Urothelium cell line (cell line): Measurements from ENCODE around the gene HOXA9.
A peak's percentile ranks its signal among the peaks of the same experiment; 100 is the strongest.

Experiments used
- DNase-seq: peaks from one replicate; pipeline ENCODE4 v3.0.0; 2011; ENCODE audit warnings: low spot score, mixed read lengths
- FAIRE-seq: peaks from 2 replicates; lab custom pipeline; 2011; peaks lifted over from hg19 to GRCh38; lab: Jason Lieb, UNC

The HOXA9 gene

DNA sequence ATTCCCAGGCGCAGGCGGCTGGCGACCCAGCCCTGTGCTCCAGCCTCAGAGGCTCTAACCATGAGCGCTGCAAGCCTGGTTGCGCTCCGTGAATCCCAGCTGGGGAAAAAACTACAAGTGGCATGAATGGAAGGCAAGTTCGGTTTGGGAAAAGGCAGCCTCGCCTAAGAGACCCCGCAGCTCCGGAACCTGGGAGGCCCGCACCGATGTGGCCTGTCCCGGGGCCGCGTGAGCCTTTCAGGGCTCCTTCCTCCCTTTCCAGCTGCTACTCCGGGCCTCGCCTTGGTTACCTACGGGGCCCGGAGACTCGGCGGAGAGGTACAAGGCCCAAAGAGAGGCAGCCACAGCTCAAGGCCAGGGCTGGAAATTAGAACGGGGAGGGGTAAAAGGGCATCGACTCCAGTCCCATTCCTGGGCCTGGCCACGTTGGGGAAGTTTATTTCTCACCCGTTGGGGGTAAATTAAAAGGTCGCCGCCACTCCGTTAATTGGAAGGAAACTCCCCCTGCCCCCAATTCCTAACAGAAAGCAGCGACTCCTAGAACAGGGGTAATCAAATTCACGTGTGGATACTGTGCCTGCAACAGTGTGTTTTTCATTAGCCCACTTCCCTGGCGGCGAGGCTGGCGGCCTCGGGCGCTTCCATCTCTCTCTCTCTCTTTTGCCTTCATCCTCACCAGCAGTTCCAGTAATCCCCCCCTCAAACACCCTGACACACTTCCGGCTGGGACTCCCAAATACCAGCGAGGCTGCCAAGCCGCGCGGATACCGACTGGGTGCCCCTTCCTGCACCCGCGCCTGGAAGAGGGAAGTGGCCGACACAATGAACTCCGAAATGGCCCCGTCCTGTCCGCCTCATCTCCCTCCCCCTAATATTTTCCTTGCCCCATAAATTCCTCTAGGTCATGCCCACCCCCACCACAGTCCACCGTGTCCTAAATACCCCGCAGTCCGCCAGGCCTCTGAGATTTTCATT is 1.5 kb upstream of the HOXA9 start:
- no peak for DNase-seq
- FAIRE-seq: no peak

DNA sequence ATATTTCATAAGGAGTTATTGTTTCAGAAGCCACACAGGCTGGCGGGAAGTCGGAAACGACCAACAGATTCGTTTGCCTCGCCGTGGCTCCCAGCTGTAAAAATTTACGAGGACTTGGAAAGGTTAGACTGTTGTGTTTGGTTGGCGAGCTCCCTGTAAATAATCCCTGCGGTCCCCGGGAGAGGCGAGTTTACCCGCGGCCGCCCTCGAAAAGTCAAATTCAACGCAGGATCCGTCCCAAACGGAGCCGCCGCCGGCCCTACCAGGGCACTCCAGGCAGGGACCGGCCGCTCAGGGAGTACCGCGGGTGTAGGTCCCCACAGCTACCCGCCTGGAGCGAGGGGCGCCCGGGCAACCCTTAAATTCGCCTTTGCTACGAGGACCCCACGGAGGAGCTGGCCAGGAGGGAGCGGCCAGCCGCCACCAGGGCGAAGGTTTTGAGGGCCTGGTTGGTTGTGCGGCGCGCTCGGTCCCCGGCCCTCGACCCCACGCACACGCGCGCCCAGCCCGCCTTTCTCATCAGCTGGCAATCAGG is 726 bp upstream of the HOXA9 start:
- no peak for DNase-seq

DNA sequence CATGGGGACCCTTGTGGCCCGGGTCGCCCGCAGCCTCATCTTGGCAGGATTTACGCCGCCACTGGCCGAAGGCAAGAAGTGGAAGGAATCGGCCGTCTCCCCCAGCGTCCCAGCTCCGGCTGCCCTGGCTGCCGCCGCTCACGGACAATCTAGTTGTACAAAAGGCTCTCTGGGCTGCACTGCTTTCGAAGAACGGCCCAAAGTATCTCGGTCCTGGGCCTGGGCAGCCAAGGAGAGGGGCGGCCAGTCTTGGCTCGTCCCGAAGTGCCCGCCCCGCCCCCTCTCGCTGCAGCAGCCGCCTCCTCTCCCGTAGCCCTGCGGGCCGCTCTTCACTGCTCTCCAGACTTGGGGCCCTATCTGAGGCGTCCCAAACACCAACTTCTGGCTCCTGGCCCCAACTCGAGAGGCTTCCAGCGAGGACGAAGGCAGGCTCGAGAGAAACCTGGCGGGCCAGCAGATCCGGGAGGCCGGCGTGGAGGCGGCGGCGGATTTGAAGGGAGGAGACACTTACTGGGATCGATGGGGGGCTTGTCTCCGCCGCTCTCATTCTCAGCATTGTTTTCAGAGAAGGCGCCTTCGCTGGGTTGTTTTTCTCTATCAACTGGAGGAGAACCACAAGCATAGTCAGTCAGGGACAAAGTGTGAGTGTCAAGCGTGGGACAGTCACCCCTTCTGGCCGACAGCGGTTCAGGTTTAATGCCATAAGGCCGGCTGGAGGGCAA is 809 bp downstream of the HOXA9 start:
- DNase-seq (peak; percentile 56), FAIRE-seq (peak; percentile 65)

More for the DNA sequence above, 726 bp upstream of the HOXA9 start:
- no peak for FAIRE-seq

DNA sequence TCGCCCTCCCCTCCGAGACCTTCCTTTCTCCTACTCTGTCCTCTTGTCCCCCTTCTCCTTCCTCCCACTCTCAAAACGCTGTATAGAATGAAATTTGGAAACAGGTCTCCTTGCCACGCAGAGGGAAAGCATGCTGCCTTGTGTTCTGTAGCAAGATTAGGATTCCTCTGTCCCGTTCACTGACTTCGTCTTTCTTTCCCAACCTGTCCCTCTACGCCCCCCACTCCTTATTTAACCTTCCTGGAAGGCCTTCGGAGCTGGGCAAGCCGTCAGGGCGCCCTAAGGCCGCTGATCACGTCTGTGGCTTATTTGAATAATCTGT is 1.3 kb downstream of the HOXA9 start:
- FAIRE-seq (no peak), DNase-seq (no peak)

DNA sequence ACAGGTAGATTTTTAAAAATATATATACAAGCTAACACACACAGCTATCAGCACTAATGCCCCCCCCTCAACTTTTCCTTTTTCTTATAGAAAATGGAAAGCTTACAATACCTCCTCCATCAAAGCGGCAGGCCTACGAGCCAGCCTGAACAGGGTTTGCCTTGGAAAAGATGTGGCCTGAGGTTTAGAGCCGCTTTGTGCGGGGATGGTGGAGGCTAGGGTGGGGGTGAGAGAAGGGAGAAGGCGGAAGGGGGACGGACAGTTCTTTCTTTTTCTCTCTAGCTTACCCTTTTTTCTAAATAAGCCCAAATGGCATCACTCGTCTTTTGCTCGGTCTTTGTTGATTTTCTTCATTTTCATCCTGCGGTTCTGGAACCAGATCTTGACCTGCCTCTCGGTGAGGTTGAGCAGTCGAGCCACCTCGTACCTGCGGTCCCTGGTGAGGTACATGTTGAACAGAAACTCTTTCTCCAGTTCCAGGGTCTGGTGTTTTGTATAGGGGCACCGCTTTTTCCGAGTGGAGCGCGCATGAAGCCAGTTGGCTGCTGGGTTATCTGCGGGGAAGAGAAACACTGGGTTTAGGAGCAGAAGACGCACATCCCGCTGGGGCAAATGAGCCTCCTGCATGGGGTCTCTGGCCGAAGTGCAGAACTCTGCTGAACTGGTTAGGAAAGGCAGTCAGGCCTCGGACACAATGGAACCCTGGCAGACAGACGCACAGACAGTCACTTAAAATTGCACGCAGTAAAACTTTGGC is 1.9 kb downstream of the HOXA9 start:
- DNase-seq (no peak), FAIRE-seq (peak; percentile 83)

DNA sequence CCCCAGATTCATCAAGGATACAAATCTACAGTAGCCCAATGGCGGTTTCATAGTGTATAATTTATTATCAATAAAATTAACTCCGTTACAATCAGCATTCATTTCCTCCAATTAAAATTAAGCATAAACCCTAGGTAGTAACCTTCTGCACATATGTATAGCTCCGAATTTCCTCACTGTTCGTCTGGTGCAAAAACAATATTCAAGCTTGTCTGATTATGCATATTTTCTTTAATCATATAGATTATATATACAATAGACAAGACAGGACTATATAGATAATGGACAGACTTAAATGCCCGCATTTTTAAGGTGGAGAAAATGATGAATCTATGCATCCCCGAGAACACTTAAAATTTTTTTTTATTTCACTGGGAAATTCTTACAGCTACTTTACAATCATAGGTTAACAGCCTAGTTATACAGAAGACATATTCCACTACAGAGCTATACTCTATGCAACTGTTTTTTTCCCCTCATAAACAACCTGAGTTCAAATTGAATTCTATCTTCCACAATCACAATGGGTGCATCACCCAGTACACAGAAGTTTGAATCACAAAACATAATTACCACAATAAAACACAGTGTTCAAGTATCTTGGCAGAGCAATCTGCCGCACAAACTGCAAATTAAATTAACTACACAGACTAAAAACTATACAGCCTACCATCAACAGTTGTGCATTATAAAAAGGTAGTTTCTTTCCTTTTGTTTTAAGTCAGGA is 2.6 kb downstream of the HOXA9 start:
- FAIRE-seq: no peak
- DNase-seq: no peak

DNA sequence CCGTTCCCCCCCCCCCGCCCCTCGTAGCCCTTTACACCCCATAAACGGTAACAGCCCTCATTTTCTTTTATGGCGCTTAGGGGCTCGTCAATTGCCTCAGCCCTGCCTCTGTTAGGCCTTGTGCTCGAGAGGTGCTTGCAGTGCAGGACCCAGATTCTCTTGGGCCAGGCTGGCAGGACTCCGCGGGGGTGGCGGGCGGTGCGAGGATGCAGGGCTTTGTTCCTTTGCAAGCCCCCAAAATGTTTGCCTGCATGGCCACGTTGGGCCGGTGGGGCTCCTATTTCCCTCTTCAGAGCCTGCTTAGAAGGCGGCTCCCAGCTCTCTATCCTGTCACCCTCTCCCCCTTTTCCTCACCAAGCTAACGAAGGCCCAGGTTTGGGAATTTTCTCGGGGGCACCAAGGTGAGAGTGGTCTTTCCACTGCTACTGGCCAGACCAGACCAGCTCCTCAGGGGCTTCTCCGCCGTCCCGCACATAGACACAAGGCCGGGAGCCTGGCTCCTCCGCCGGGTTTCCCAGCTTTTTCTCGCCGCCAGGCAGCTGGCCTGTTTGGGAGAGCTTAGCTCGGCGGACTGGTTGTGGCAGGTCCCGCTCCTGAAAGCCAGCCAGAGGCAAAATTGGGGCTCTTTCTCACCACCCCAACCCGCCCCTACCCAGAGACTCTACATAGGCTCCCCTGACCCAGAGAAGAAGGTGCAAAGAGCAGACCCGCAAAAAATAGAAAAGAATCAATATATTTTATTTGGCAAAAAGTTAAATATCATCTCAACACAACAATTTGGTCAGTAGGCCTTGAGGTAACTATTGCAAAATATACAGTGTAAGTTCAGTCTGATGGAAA is 3.4 kb downstream of the HOXA9 start:
- DNase-seq: no peak

DNA sequence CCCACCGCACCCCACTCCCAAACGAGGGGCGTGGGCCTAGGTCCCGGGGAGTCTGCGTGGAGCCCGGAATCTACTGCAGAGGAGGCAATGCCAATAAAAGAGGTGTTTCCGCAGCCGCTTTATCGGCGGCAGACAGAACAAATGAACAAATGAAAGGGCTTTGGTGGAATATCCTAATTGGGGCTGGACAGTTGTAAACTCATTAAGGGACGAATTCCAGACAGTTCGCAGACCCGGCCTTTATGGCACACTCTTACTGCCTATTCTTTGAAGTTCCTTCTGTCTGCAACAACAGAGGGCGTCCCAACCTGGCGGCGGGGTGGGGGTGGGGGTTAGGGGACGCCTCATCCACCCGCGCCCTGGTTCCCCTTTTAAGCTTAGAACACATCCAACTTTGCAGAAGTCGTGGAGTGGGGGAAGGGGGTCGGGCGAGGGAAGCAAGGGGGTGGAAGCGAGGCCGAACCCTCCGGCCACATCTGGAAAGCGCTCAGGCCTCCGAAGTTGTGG is 4.1 kb downstream of the HOXA9 start:
- DNase-seq: no peak
- no peak for FAIRE-seq

More for the DNA sequence above, 3.4 kb downstream of the HOXA9 start:
- no peak for FAIRE-seq

DNA sequence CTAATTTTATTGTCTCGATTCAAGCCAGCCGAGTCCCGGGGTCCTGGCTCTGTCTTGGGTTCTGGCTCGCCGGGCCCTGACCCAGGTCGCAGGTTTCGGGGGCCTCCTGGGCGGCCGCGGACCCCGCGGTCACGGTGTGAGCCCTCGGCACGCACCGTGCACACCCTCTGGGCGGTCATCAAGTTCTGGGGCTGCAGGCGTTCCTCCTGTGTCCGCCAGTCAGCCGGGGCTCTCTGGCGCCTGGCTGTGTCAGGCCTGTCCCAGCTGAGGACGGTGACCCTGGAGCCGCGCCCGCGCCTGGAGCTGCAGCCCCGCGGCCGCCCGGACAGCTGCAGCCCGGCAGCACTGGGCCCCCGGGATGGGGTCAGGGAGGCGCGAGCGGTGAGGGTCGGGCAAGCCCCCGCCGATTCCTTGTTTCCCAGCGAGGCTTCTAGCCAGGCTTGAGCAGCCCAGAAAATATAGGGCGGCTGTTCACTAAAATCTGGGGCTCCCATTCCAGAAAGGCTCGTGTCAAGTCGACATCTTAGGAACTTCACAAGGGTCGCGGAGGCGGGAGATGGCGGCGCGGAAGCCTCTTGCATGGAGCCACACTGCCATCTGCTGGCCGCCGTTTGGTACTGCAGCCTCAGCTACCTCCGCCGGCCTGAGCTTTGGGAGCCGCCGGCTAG is 4.7 kb downstream of the HOXA9 start:
- FAIRE-seq: peak; percentile 86
- DNase-seq: peak; percentile 86

DNA sequence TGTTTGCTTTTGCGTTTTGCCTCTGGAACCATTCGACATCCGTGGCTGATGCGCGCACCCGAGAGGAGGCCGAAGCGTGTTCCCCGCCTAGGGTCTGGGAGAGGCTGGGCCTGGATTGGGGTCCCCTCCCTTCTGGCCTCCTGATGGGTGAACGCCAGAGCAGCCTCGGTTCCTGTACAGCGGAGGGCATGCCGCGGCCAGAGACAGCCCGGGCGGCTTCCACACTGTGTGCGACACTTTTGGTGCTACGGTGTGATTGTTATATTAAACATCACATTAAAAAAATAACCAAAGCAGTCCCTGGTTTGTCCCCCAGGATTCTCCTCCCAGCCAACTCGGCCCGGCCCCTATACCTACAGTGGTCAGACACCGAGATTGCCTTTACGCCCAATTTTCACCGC is 5.2 kb downstream of the HOXA9 start:
- no peak for FAIRE-seq
- no peak for DNase-seq

DNA sequence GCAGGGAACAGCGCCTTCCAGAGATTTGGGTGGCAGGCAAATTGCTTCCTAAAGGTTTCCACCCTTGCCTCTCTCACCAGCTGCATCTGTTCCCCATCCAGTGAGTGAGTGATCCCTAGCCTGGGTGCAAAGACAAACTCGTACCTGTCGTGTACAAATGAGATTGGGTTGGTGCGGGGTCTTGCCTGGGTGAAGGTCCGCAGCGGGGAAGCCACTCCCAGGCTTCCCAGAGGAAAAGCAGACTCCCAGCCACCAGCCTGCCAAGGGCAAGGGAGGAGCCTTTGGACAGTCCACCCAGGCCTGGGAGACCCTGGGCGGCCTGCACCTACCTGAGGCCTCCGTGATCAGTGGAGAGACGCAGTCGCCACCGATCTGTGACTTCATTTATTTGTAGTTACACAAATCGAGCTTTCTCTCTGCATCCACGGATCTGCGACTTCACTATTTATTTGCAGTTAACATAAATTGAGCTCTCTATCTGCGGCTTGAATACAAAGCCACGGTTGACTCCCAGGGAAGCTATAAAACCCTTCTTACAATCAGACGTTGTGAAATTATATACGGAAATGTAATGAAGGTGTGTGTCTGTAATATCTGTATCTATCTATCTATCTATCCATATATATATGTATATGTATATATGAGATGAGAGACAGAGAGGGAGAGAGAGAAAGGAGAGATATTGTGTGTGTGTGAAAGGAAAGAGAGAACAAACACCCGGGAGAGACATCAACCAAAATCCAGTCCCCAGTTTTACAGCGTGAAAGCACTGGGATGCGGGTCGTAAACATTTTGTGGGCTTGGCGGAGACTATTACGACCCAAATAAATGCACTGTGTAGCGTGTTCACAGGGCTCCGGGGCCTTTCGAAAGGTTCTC is 5.8 kb downstream of the HOXA9 start:
- FAIRE-seq: no peak
- DNase-seq: no peak

DNA sequence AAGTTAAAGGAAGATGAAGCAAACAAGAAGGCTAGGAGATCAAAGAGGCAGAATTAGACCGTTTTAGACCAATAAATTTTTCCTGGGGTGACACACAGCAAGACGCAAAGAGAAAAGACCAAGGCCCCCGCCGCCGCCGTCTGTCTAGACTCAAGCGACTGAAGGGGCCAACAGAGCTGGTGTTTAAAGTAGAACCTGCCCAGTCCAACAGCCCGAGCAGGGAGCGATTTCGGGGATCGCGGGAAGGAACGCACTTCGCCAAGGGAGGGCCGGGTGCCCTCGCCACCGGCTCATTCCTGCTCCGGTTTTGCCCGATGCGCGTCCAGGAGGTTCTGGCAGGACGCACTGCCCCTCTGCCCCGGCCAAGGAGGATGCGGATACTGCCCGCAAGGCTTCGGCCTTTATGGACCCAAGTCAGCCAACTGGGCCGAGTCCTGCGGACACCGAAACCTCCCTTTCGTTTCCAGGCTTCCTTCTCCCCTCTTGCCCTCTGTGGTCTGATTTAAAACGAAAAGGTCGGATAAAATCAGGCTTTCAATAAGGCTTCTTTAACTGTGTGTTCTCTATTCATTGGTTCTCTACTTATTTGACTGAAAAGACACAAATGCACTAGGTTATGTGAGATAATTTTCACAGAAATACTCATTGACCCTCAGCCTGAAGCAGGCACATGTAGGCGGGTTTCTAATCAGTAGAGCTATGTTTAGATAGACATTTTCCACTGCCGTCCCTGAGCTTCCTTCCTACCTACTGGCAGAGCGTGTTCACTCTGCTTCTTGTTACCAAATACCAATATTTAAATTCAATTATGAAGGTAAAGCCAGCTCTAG is 6.7 kb downstream of the HOXA9 start:
- FAIRE-seq (no peak), DNase-seq (no peak)

DNA sequence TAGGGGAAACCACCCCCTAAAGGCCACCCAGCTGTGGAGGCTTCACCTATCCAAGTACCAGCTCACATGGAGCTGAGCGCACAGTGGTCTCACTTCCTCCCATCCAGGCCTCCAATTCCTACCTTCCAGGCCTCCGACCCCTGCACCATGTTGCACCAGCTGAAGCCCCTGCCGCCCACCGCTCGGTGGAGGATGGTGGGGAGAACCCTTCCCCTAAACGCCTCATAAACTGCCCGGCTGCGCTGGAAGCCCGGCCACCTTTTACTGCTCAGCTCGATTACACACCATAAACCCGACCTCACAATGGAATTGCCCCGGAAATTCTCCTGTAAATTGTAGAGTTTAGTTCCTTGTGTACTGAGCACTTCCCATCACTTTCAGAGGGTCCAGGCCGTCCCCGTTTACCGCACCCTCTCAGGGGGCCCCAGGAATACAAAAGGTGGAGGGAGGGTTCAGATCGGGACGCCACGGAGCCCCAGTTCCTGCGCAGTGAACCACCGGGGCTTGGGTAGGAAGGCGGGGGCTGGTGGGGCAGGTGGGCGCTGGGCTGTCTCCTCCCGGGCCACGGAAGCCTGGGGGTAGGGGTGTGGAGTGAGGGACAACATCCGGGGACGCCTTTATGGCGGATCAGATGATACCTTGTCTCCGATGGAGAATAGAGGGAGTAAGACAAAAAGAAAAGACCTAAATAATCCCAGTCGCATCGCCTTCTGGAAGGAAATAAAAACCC is 7.5 kb downstream of the HOXA9 start:
- no peak for DNase-seq
- FAIRE-seq: peak; percentile 53

DNA sequence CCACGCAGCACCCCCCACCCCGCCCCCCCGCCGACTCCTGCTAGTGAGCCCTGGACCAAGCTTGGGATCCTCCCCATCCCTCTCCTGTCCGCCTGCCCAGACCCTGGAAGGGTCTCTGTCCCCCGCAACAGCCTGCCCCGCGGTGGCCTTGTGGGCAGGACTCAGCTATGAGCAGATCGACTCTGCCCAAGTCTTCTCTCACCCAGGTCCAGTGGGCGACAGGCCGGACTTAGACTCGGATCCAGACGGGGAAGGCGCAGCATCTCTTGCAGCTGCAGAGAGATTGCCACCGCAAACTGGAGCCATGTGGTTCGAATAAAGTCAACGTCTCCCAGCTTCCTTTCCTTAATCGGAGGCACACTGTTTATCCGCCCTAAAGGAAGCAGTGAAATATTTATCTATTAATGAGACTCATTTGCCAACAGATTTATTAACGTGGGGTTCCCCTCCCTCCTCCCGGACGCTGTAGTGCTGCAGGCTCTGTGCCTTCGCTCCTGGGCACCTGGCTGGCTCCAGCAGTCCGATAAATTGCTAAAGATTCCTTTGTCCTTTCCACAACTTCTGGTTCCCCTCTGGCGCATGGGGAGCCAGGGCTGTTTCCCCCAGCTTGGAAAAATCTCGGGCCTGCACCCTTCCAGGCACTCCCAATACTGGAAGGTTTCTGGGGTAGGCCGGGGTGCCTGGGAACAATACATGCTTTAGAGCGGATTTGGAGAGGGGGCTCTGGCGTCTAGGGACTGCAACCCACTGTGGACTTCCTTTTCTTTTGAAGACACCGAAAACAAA is 8.2 kb downstream of the HOXA9 start:
- DNase-seq (no peak), FAIRE-seq (peak; percentile 75)

DNA sequence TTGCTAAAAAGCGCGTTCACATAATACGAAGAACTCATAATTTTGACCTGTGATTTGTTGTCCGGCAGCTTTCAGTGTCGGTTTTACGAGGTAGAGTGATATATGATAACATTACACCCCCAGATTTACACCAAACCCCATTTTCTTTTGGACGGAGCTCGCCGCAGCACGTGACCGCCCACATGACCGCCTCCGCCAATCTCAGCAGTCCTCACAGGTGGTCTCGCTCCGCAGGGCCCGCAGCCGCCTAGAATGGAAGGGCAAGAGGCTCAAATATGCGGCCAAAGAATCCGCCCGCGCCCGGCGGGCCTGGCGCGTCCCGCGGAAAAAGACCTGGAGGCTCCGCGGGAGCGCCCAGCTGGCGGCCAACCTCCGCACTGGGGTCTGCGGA is 8.8 kb downstream of the HOXA9 start, which contains the start of gene HOXA7:
Gene HOXA7, minus strand, starts transcription at position 168 of the 391 bp plus-strand sequence. Its CDS starts 130 bp downstream, at position 38.
- DNase-seq (peak; percentile 80), FAIRE-seq (no peak)
